OCI-LY7 (cell line): ENCODE results near the gene FAM114A1.

Experiments
- CTCF ChIP-seq: fragments of 200-600 bp; sonication (generic); conservative IDR thresholded peaks from 2 replicates; pipeline ENCODE4 v1.5.1; 2014; ENCODE audit warnings: mild to moderate bottlenecking, antibody characterized with exemption, low read length, moderate library complexity, mixed read lengths
- EZH2phosphoT487 ChIP-seq: fragments of 200-600 bp; sonication (generic); IDR thresholded peaks from 2 replicates; pipeline ENCODE4 v1.6.1; 2018; ENCODE audit warnings: low read depth, borderline replicate concordance, mild to moderate bottlenecking, mixed run types, antibody characterized with exemption, low read length, moderate library complexity, mixed read lengths

- TF ChIP-seq CTCF (no peak), EZH2phosphoT487 (no peak)
Observed at GRCh38 chr4:38926896-38927295, 59.3 kb downstream of the FAM114A1 start.
